Ascending aorta (tissue), 2 donors: ENCODE results near the gene HELT. TPM values are rescaled to one million over a fixed set of nuclear protein-coding genes. Genes with fewer than 3 reads are reported as not detected.

ENCODE experiments used
- DNase-seq, 2 donors: peaks; one replicate each; pipeline ENCODE4 v3.0.0-alpha.2; 2019; ENCODE audit warnings: low spot score in 2 of 2
- H3K27ac ChIP-seq, 2 donors: fragments of 200-600 bp; sonication (generic); one replicate each; pipeline ENCODE4 v1.5.1; 2016 to 2017; ENCODE audit warnings: mild to moderate bottlenecking in 1 of 2
- H3K27me3 ChIP-seq: fragments of 200-600 bp; sonication (generic); one replicate; pipeline ENCODE4 v1.5.1; 2017
- H3K36me3 ChIP-seq, 2 donors: fragments of 200-600 bp; sonication (generic); one replicate each; pipeline ENCODE4 v1.5.1; 2016
- H3K4me1 ChIP-seq, 2 donors: fragments of 200-600 bp; sonication (generic); one replicate each; pipeline ENCODE4 v1.5.1; 2016 to 2017; ENCODE audit warnings: mild to moderate bottlenecking in 1 of 2
- H3K4me3 ChIP-seq, 2 donors: fragments of 200-600 bp; sonication (generic); one replicate each; pipeline ENCODE4 v1.5.1; 2016 to 2017; ENCODE audit warnings: mild to moderate bottlenecking in 1 of 2
- H3K9me3 ChIP-seq, 2 donors: fragments of 200-600 bp; sonication (generic); one replicate each; pipeline ENCODE4 v1.5.1; 2016
- CTCF ChIP-seq, 3 experiments: fragments of 200-600 bp in 2 of 3; fragments of 450-650 bp in 1 of 3; sonication (generic) in 2 of 3; IDR thresholded peaks; one replicate each; pipeline ENCODE4 v1.5.1; 2016 to 2019; ENCODE audit warnings: antibody characterized with exemption in 3 of 3, mild to moderate bottlenecking in 1 of 3, moderate library complexity in 1 of 3
- intact Hi-C: fragments of 100-400 bp; cut with DNase I; formaldehyde crosslinking; loops from one replicate; pipeline ENCODE4 v1.15.1; 2023
- total RNA-seq: library from RNA; depleted of rRNA; stranded (reverse); fragments of >200 nt; gene quantifications from one replicate; pipeline ENCODE4 v1.1.0, GENCODE V29; 2016

The HELT gene
- total RNA-seq, 1 donor from 2014 or later, result not detected

DNA sequence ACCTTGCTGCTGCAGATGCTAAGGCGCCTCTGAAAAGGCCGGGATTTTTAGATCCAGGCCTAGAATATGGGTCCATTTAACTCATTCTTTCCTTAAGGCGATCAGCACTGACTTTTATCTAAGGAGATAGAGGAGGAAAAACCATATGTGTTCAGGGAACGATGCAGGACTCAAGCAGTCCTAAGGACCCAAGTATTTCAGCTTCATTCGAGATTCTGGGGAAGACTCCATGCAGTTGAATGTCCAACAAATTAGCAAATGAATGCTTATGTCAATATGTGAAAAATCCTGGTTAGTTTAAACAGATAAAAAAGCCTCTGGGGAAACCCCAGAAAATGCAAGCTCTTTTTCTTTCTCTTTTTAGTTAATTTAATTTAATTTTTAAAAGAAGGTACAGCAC, 36.0 kb downstream of the HELT start:
- intact Hi-C loops, result no loop called here
- peaks cover 0 to 2% of the 10 kb centered on the region in 2 donors for H3K4me1 ChIP-seq
- H3K36me3 ChIP-seq, result no peaks in the 10 kb centered on the region
- H3K27ac ChIP-seq, result no peak overlapping the region
- H3K4me3 ChIP-seq, result no peak overlapping the region
- no peaks in the 10 kb centered on the region for H3K27me3 ChIP-seq
- no peak for DNase-seq
- no peaks in the 10 kb centered on the region for H3K9me3 ChIP-seq
- TF ChIP-seq CTCF (IDR thresholded peaks at IDR 0.05), result no peak

DNA sequence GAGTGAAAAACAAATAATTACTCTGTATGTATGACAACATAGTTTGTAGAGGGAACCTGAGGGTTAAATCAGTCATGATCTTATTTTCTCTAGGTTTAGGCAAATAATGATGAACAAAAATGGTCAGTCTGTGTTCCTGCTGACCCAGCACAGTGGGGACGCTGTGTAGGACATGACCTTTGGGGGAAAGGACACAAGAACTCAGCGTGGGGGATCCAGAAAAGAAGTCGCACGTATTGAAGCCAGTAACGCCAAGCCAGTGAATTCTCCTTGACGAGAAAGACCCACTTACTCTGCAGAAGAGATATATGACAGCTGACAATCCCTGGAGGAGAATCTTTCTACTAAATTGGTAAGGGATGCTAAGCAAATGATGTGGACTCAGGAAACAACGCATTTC, 36.6 kb downstream of the HELT start:
- no peaks in the 10 kb centered on the region for H3K36me3 ChIP-seq
- H3K9me3 ChIP-seq, result no peaks in the 10 kb centered on the region
- no peak overlapping the region for H3K4me3 ChIP-seq
- intact Hi-C loops, result no loop called here
- no peak for DNase-seq
- H3K27ac ChIP-seq, result no peak overlapping the region
- TF ChIP-seq CTCF (IDR thresholded peaks at IDR 0.05), result no peak
- no peaks in the 10 kb centered on the region for H3K27me3 ChIP-seq
- peaks cover 0 to 2% of the 10 kb centered on the region in 2 donors for H3K4me1 ChIP-seq

DNA sequence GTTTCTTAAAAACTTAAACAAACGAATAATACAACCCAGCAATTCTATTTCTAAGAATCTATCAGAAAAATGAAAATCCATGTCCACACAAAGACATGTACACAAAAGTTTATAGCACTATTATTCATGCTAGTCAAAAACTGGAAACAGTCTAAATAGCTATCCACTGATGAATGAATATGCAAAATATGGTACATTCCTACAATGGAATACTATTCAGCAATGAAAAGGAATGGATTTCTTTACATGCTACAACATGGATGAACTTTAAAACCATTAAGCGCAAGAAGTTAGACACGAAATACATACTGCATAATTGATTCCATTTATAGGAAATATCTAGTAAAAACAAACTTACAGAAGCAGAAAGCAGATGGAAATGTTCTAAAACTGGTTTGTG, 43.3 kb downstream of the HELT start:
- TF ChIP-seq CTCF (IDR thresholded peaks at IDR 0.05), result no peak
- Histone ChIP-seq H3K27me3 (no peaks in the 10 kb centered on the region), H3K4me3 (no peak overlapping the region), H3K4me1 (peaks cover 0 to 2% of the 10 kb centered on the region in 2 donors), H3K9me3 (no peaks in the 10 kb centered on the region), H3K27ac (no peak overlapping the region), H3K36me3 (no peaks in the 10 kb centered on the region)
- intact Hi-C loops, result no loop called here
- no peak for DNase-seq

DNA sequence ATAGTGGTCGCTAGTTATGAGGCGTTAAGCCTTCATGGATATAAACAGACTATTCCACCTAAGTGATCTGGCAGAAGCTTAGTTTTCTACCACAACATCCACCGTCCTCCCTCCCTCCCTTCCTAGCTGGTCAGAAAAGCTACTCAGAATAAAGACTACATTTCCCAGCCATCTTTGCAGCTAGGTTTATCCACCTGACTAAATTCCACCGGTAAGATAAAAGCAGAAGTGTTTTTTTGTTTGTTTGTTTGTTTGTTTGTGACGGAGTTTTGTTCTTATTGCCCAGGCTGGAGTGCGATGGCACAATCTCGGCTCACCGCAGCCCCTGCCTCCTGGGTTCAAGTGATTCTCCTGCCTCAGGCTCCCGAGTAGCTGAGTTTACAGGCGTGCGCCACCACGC, 44.3 kb downstream of the HELT start:
- no peaks in the 10 kb centered on the region for H3K36me3 ChIP-seq
- H3K27me3 ChIP-seq, result no peaks in the 10 kb centered on the region
- intact Hi-C loops, result no loop called here
- no peak for DNase-seq
- peaks cover 0 to 2% of the 10 kb centered on the region in 2 donors for H3K4me1 ChIP-seq
- TF ChIP-seq CTCF (IDR thresholded peaks at IDR 0.05), result no peak
- H3K27ac ChIP-seq, result no peak overlapping the region
- H3K9me3 ChIP-seq, result no peaks in the 10 kb centered on the region
- H3K4me3 ChIP-seq, result no peak overlapping the region

DNA sequence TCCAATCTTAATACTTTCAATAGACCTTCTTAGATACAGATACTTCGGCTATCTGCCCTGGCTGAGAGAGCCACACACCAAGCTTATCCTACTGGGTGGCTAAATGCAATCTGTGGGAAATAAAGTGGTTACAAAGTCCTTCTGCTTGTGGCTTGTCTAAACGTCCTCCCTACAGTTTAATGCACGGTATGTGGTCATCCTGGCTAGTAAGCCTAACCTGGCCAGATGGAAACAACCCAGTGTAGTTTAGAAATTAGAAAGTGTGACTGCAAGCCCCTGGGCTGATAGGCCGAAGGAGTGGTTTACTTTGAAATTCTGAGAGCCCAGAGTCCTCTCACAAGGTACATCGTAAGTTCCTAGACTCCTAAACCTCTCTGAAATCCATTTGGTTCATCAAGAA, 47.9 kb downstream of the HELT start:
- no peak for TF ChIP-seq CTCF (IDR thresholded peaks at IDR 0.05)
- no peak overlapping the region for H3K27ac ChIP-seq
- H3K9me3 ChIP-seq, result no peaks in the 10 kb centered on the region
- no peaks in the 10 kb centered on the region for H3K4me1 ChIP-seq
- H3K4me3 ChIP-seq, result no peak overlapping the region
- no peak for DNase-seq
- H3K36me3 ChIP-seq, result no peaks in the 10 kb centered on the region
- intact Hi-C loops, result no loop called here
- H3K27me3 ChIP-seq, result no peaks in the 10 kb centered on the region

- intact Hi-C loops, result no loop called here
- no peak for TF ChIP-seq CTCF (IDR thresholded peaks at IDR 0.05)
- no peaks in the 10 kb centered on the region for H3K9me3 ChIP-seq
- DNase-seq, result no peak
- H3K27me3 ChIP-seq, result no peaks in the 10 kb centered on the region
- no peak overlapping the region for H3K4me3 ChIP-seq
- H3K27ac ChIP-seq, result no peak overlapping the region
- no peaks in the 10 kb centered on the region for H3K4me1 ChIP-seq
- no peaks in the 10 kb centered on the region for H3K36me3 ChIP-seq
Measured at GRCh38 chr4:185068837-185069236, 50.5 kb downstream of the HELT start.
